Measurements from ENCODE around the gene ITGB2. TPM values are rescaled to one million over a fixed set of nuclear protein-coding genes. Genes with fewer than 3 reads are reported as not detected.

Gene ITGB2
- total RNA-seq, 4 donors from 2014 or later = 55.8 to 1,044 (median 162) TPM

- TF ChIP-seq, protein P1, sequence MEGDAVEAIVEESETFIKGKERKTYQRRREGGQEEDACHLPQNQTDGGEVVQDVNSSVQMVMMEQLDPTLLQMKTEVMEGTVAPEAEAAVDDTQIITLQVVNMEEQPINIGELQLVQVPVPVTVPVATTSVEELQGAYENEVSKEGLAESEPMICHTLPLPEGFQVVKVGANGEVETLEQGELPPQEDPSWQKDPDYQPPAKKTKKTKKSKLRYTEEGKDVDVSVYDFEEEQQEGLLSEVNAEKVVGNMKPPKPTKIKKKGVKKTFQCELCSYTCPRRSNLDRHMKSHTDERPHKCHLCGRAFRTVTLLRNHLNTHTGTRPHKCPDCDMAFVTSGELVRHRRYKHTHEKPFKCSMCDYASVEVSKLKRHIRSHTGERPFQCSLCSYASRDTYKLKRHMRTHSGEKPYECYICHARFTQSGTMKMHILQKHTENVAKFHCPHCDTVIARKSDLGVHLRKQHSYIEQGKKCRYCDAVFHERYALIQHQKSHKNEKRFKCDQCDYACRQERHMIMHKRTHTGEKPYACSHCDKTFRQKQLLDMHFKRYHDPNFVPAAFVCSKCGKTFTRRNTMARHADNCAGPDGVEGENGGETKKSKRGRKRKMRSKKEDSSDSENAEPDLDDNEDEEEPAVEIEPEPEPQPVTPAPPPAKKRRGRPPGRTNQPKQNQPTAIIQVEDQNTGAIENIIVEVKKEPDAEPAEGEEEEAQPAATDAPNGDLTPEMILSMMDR (IDR thresholded peaks at IDR 0.05; ENCODE audit: low read depth) = no peak
Observed at GRCh38 chr21:44883250-44883649, 37.4 kb downstream of the ITGB2 start.

DNA sequence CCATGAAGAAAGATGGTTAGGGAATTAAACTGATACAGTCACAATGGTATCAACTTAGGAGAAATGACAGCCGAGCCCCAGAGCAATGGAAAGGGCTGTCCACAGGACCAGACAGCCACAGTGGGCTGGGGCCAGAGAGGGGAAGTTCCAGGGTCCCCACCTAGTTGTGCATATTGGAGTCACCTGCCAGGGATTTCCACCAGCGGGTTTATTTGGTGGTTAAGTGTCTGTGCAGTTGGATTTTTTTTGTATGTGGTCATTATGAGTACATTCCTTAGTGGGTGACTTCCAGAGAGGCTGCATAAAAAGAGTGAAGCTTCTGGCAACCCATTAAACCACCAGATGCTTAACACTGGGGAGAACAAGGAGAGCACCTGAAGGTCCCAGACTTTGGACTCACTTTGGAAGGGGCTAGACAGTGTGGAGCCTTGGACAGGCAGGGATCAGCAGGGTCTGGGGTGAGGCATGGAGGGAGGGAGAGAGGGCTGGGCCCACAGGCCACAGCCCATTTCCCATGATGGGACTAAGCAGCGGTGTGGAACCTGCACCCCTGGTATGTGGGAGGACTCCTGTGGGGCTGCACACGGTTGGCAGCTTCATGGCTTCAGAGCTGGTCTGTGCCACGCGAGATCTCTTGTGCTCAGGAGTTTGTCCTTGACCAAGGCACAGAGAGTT is 39.4 kb downstream of the ITGB2 start:
- TF ChIP-seq, protein P1 (IDR thresholded peaks at IDR 0.05; ENCODE audit: low read depth) = no peak

- TF ChIP-seq, protein P1 (IDR thresholded peaks at IDR 0.05; ENCODE audit: low read depth) = no peak
Observed at GRCh38 chr21:44880405-44881197, 40.1 kb downstream of the ITGB2 start.

DNA sequence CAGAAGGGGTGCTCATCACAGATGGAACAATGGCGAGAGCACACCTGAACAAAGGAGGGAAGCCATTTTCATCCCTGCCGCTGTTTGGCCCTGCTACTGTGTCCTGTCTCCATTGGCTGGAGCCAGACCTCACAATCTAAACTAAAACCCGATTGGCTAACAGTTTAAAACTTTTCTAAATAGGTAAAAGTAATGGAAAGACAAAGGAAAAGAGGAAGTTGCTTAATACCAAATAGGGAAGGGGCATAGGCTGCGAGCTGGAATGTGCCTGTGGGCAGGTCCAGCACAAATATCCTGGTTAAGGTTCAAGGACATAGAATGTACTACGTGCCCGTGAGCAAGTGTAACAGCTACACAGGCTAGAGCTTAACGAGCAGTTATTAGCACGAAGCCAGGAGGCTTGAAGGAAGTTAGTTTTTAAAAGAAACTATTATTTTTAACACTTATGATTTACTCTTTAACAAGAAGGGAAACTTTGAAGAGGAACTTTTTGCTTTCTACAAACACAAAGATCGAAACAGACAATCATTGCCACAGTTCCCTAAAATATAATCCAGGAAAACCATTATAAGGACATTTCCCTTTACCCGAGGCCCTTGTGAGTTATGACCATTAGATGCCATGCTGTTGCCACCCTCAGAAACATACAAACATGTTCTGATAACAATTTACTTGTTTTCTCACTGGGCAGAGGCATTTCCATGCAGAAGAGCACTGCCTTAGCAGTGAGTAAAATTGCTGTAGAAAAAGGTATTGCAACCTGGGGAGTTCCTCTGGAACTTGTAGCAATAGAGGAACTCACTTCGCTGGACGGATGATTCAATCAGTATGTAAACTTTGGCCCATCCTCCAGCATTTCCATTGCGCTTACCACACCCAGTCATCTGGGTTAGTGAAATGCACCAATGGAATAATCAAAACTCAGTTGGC is 42.4 kb downstream of the ITGB2 start:
- TF ChIP-seq, protein P1 (IDR thresholded peaks at IDR 0.05; ENCODE audit: low read depth) = no peak

- TF ChIP-seq, protein P1 (IDR thresholded peaks at IDR 0.05; ENCODE audit: low read depth) = no peak
Observed at GRCh38 chr21:44876849-44877575, 43.7 kb downstream of the ITGB2 start.

DNA sequence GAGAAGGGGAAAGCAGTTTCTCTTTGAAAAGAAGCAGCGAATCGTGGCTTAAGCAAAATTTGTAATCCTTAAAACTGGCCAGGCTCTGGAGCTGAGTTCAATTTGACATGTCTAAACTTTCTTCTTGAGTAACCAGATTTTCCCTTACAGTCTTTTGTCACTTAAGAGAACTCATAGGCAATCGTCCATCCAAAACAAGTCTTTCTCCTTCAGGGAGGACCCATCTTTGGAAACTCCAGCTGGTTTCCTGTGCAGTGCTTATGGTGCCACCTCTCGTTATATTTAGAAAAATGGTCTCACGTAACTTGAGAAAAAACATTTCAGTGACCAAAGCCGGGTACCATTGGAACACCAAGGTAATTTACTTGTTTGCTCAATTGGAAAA is 45.4 kb downstream of the ITGB2 start:
- TF ChIP-seq, protein P1 (IDR thresholded peaks at IDR 0.05; ENCODE audit: low read depth) = no peak
